Loucy (cell line): ENCODE results near the gene SLC48A1.
"Not testable (repeated sequence)": the region's sequence is repeated elsewhere in the genome, so short reads cannot be mapped to it uniquely, and the experiment has no call there.

Experiments used
- H2AFZ ChIP-seq: fragments of 200-600 bp; sonication (generic); 2 replicates; pipeline ENCODE4 v1.6.0; 2016; ENCODE audit warnings: antibody characterized with exemption, mild to moderate bottlenecking, low read length, moderate library complexity
- H3F3A ChIP-seq: fragments of 200-600 bp; 2 replicates; pipeline ENCODE4 v1.6.0; 2016; ENCODE audit warnings: antibody characterized with exemption, low read depth, mild to moderate bottlenecking
- H3K27me3 ChIP-seq: fragments of 200-600 bp; sonication (generic); 2 replicates; pipeline ENCODE4 v1.6.1; 2014; ENCODE audit warnings: low read length, mild to moderate bottlenecking; ENCODE audit not compliant: insufficient read depth, poor library complexity, severe bottlenecking
- H3K36me3 ChIP-seq: fragments of 200-600 bp; sonication (generic); 2 replicates; pipeline ENCODE4 v1.6.1; 2016; ENCODE audit warnings: low read length; ENCODE audit not compliant: insufficient read depth
- H3K4me1 ChIP-seq: fragments of 200-600 bp; sonication (generic); 2 replicates; pipeline ENCODE4 v1.5.1; 2014; ENCODE audit warnings: low read length, mild to moderate bottlenecking; ENCODE audit not compliant: insufficient read depth, poor library complexity, severe bottlenecking
- H3K4me2 ChIP-seq: fragments of 200-600 bp; sonication (generic); 2 replicates; pipeline ENCODE4 v1.6.0; 2014; ENCODE audit warnings: antibody characterized with exemption, low read length, low read depth, mild to moderate bottlenecking; ENCODE audit not compliant: poor library complexity, severe bottlenecking
- H3K4me3 ChIP-seq: fragments of 200-600 bp; sonication (generic); 2 replicates; pipeline ENCODE4 v1.5.1; 2014; ENCODE audit warnings: low read length, mild to moderate bottlenecking, mixed read lengths; ENCODE audit not compliant: poor library complexity, severe bottlenecking
- H3K79me2 ChIP-seq: fragments of 200-600 bp; sonication (generic); 2 replicates; pipeline ENCODE4 v1.6.1; 2014; ENCODE audit warnings: low read length; ENCODE audit not compliant: insufficient read depth
- H3K9ac ChIP-seq: fragments of 200-600 bp; sonication (generic); 2 replicates; pipeline ENCODE4 v1.6.0; 2014; ENCODE audit warnings: mild to moderate bottlenecking, low read depth, low read length, moderate library complexity; ENCODE audit not compliant: poor library complexity, severe bottlenecking
- H3K9me2 ChIP-seq: fragments of 200-600 bp; sonication (generic); replicated peaks from 2 replicates; pipeline ENCODE4 v1.6.1; 2016; ENCODE audit warnings: low read depth, low read length, mixed read lengths
- H3K9me3 ChIP-seq: fragments of 200-600 bp; sonication (generic); 2 replicates; pipeline ENCODE4 v1.6.1; 2014; ENCODE audit warnings: mild to moderate bottlenecking, antibody characterized with exemption, low read length, low read depth; ENCODE audit not compliant: insufficient read depth
- H4K20me1 ChIP-seq: fragments of 200-600 bp; sonication (generic); 2 replicates; pipeline ENCODE4 v1.6.0; 2014; ENCODE audit warnings: antibody characterized with exemption, low read length, mild to moderate bottlenecking; ENCODE audit not compliant: insufficient read depth, poor library complexity, severe bottlenecking
- CTCF ChIP-seq: fragments of 200-600 bp; sonication (generic); conservative IDR thresholded peaks from 2 replicates; pipeline ENCODE4 v1.5.1; 2014; ENCODE audit warnings: mild to moderate bottlenecking, antibody characterized with exemption, low read length
- EZH2phosphoT487 ChIP-seq: fragments of 200-600 bp; IDR thresholded peaks from 2 replicates; pipeline ENCODE4 v1.6.1; 2018; ENCODE audit warnings: antibody characterized with exemption, mild to moderate bottlenecking, moderate library complexity, borderline replicate concordance

The SLC48A1 gene

GRCh38 chr12:47813511-47814196, 40.6 kb downstream of the SLC48A1 start:
- Histone ChIP-seq H3K4me1 (peaks cover 87% of the 10 kb centered on the region), H3K4me3 (peak overlapping the region; percentile 82)

GRCh38 chr12:47814539-47815170, 41.6 kb downstream of the SLC48A1 start:
- Histone ChIP-seq H3K36me3 (no peaks in the 10 kb centered on the region), H3K79me2 (peaks cover 95% of the 10 kb centered on the region), H3K27me3 (no peaks in the 10 kb centered on the region), H3K9ac (peak overlapping the region; percentile 92), H2AFZ (no peak overlapping the region), H3K9me3 (no peaks in the 10 kb centered on the region), H3F3A (0 out of 2 replicates have a peak, but pooled peaks cover 4% of the 10 kb centered on the region), H3K4me3 (peak overlapping the region; percentile 82), H4K20me1 (peaks cover 54% of the 10 kb centered on the region), H3K4me2 (peak overlapping the region; percentile 98), H3K4me1 (peaks cover 80% of the 10 kb centered on the region), H3K9me2 (no peaks in the 10 kb centered on the region)
- TF ChIP-seq EZH2phosphoT487, result no peak
- TF ChIP-seq CTCF, result no peak

More at GRCh38 chr12:47813511-47814196, 40.6 kb downstream of the SLC48A1 start:
- TF ChIP-seq EZH2phosphoT487 (no peak), CTCF (no peak)
- no peak overlapping the region for H2AFZ ChIP-seq
- H3F3A ChIP-seq, result peaks cover 9% of the 10 kb centered on the region; the same call in 1 of the 2 replicates
- peaks cover 52% of the 10 kb centered on the region for H4K20me1 ChIP-seq
- peak overlapping the region; percentile 92 for H3K9ac ChIP-seq
- H3K9me2 ChIP-seq, result no peaks in the 10 kb centered on the region
- H3K9me3 ChIP-seq, result no peaks in the 10 kb centered on the region
- peaks cover 97% of the 10 kb centered on the region for H3K79me2 ChIP-seq
- H3K4me2 ChIP-seq, result peak overlapping the region; percentile 98
- H3K36me3 ChIP-seq, result no peaks in the 10 kb centered on the region
- no peaks in the 10 kb centered on the region for H3K27me3 ChIP-seq

GRCh38 chr12:47815447-47815846, 42.4 kb downstream of the SLC48A1 start:
- H3F3A ChIP-seq, H3K36me3 ChIP-seq, H2AFZ ChIP-seq, H3K27me3 ChIP-seq, H3K9me3 ChIP-seq, H3K9me2 ChIP-seq: not testable (repeated sequence)
- Histone ChIP-seq H4K20me1 (peaks cover 51% of the 10 kb centered on the region), H3K4me1 (peaks cover 76% of the 10 kb centered on the region), H3K79me2 (peaks cover 95% of the 10 kb centered on the region), H3K4me2 (peak overlapping the region; percentile 98), H3K4me3 (peak overlapping the region; percentile 82), H3K9ac (peak overlapping the region; percentile 92)
